CD4-positive, alpha-beta T cell treated with Interleukin-1 beta for 1 hour (primary cell): Measurements from ENCODE around the gene NRXN3.

ENCODE experiments used
- DNase-seq, 2 donors: peaks; one replicate each; pipeline ENCODE4 v3.0.0-alpha.2; 2020 to 2022

Gene NRXN3

DNA sequence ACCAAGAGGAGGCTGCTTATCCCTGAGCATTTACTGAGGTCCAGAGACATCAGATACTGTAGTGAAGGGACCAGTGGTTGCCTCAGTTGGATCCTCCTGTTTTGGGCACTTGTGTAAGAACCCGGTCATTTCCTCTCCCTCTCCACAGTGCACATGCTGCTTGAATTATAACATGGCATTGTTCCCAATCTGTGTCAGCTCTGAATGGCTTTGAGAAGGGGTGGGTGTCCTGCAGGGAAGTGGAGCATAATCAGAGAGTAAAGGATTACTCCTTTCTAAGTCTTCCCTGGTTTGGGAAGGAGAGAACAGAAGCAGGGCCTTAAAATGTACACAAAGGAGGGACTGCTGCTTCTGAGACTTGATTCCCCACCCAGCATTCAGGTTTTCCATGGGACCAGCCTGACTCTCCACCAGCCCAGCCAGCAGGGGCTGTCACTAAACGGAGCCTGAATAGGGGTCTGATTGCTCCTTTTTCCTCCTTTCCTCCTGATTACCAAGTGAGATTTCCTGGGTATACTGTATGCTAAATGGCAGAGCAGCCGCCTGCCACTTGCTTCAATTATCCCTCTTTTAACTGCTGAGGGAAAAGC, 78.4 kb downstream of the NRXN3 start:
- no peak for DNase-seq

DNA sequence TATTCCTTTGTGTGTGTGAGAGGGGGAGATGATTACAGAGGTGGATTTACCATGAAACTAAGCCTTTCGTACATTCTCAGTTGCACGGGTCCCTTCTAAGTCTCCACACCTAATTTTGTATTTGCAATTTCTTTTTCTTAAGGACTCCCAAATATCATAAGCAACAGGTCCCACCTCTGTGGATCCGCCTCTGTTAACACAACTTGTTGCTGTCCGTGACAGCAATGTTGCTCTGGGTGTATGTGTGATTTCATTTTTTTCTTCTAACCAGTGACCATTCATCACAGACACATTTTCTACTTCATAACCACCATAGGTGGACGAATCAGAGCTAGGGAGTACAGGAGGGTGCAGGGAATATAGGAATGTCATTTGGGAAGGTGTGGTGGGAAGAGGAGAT, 81.1 kb downstream of the NRXN3 start:
- no peak for DNase-seq

- no peak for DNase-seq
These were observed 83.8 kb downstream of the NRXN3 start for GRCh38 chr14:78253986-78254385.

GRCh38 chr14:78254911-78255461, 84.8 kb downstream of the NRXN3 start:
- DNase-seq, result no peak

- DNase-seq, result no peak
These were observed 89.7 kb downstream of the NRXN3 start for GRCh38 chr14:78259831-78260230.

GRCh38 chr14:78278464-78279250, 108.5 kb downstream of the NRXN3 start:
- no peak for DNase-seq

DNA sequence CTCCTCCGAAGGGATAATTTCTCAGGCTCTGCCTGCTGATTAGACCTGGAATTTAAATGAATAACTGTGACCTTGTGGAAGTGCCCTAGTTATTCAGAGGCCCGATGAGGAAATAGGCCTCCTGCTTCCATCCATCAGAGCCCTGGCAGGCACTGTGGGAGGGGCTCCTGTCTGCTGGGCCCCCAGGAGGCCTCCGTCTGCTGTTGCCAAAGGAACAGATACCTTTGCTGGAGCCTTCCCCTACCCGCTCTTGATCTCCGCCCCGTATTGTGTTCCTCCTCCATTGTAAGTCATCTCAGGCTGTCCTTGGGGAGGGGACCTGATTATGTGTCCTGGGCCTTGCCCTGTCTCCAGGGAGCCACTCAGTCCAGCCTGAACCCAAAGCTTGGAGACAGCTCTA, 112.3 kb downstream of the NRXN3 start:
- DNase-seq, result no peak

DNA sequence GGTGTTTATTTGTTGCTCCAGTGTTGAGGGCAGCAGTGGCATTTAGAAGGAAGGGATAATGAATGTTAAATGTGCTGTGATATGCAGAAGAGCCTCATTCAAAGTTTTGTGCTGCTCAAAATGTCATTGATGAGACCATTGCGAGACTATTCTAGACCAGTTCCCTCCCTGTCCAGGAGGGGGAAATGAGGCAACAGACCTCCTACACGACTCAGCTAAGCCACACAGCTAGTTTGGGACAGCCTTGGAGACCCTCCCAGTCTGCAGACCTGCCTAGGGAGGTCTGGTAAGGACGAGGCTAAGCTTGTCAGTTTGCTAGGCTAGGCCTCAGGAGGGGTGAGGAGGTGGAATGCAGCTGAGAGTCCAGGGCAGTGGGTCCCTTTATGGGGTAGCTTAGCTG, 116.0 kb downstream of the NRXN3 start:
- DNase-seq, result no peak

GRCh38 chr14:78292003-78292402, 121.8 kb downstream of the NRXN3 start:
- no peak for DNase-seq

GRCh38 chr14:78297858-78298257, 127.7 kb downstream of the NRXN3 start:
- DNase-seq, result no peak

DNA sequence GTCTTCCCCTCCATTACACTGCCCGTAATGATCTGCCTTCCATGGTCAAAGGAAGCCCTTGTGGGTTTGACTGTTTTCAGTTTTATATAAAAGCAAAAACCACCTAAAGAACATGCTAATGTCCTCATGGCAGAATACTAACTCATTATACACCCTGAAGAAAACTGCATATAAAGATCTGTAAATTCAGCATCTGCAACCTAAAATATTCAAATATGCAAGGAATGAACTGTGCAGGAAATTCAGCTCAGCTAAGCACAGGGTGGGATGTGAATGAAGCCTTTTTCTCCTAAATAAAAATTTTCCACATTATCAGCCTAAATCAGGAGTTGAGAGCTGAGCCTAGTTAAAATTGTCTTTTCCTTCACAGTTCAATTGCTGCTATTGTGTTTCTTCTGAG, 128.1 kb downstream of the NRXN3 start:
- DNase-seq, result no peak

DNA sequence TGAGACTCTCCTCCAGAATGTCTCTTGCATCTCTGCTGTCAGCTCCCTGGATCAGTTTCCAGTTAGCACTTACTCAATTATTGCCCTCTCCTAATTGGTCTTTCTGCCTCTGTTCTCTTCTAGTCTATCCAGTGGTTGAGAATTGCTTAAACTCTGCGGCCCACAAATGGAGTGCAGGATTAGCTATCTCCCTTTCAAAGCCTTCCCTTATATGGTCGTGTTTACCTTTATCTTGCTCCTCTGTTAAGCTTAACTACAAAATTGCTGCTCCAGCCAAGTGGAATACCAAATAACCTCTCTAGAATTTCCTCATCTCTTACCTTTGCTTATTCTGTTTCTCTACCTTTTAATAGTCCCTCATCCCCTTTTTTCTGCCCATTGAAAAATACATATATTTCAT, 132.7 kb downstream of the NRXN3 start:
- no peak for DNase-seq

DNA sequence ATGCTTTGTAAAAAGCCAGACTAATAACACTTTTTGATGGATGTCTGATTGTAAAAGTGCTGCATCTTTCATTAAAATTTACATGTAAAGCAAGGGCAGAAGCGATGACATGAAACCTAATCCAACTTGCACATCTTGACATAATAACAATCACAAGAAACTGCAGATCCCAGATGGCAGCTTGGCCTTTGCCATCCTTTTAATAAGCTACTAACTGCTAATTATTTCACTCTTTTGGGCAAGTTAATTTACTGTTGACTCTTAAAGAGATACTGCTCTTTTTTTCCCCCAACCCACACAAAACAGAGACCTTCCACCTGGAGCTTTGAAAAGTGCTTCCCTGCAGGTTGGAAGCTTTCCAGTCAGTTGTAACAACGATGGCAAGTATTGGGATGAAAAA, 137.5 kb downstream of the NRXN3 start:
- DNase-seq, result no peak

- no peak for DNase-seq
These were observed 137.9 kb downstream of the NRXN3 start for GRCh38 chr14:78308079-78308478.

GRCh38 chr14:78310272-78310671, 140.1 kb downstream of the NRXN3 start:
- no peak for DNase-seq

DNA sequence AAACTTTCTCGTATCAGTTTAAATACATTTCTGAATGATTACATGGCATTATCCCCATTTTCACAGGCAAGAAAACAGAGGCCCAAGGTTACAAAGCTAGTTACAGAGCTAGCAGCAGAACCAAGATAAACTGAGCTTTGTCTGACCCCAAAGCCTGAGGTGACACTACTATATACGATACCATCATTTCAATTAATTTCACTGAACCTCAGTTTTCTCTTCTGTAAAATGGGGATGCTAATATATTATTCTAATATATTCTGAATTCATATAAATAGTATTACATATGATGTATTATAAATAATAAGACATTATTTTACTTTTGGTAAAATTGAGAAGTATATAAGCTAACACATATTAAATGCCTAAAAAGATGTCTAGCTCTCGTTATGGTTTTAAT, 143.3 kb downstream of the NRXN3 start:
- no peak for DNase-seq

DNA sequence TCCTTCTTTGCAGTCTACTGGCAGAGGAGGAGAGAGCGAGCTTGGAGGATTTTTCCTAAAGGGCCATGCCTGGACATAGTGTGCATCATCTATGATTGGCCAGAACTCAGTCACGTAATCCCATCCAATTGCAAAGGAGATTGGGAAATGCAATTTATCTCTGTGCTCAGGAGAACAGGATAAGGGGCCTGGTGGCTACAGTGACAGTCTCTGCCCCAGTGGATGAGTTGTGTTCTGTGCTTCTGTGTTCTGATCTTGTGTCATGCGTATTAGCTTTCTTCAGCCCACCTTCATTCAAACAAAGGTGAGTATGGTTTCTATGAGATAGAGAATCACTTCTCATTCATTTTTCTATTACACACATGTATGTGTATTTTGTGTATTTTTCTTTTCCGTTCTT, 144.3 kb downstream of the NRXN3 start:
- no peak for DNase-seq

- no peak for DNase-seq
These were observed 145.9 kb downstream of the NRXN3 start for GRCh38 chr14:78316052-78316451.

DNA sequence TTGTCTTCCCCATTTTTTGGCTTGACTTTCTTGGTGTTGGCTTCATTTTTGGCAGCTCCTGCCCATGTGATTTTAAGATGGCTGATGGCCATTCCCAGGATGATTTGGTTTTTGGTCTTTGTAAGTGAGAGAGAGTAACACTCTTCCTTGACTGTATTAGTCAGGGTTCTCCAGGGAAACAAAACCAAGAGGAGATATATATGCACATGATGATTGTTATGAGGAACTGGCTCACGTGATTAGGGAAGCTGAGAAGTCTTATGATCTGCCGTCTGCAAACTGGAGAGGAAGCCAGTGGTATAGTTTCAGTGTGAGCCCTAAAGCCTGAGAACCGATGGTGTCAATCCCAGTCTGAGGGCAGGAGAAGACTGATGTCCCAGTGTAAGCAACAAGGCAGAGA, 146.6 kb downstream of the NRXN3 start:
- no peak for DNase-seq

DNA sequence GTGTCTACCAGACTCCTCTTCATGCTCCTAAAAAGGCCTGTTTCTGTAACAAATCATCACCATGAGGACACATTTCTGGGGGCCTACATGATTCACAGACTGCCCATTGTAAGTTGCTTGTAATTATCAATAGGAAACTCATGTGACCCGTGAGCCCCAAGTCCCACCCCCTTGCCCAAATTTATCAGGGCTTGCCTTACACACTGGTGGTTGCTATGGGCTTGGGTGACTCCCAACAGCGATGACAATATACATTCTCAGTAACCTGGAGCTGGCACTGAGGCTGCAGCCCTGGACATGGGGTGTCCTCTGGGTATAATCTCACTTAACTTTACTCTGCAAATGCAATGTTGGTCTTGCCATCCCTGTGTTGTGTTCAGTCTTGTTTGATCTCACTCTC, 149.2 kb downstream of the NRXN3 start:
- DNase-seq, result no peak

DNA sequence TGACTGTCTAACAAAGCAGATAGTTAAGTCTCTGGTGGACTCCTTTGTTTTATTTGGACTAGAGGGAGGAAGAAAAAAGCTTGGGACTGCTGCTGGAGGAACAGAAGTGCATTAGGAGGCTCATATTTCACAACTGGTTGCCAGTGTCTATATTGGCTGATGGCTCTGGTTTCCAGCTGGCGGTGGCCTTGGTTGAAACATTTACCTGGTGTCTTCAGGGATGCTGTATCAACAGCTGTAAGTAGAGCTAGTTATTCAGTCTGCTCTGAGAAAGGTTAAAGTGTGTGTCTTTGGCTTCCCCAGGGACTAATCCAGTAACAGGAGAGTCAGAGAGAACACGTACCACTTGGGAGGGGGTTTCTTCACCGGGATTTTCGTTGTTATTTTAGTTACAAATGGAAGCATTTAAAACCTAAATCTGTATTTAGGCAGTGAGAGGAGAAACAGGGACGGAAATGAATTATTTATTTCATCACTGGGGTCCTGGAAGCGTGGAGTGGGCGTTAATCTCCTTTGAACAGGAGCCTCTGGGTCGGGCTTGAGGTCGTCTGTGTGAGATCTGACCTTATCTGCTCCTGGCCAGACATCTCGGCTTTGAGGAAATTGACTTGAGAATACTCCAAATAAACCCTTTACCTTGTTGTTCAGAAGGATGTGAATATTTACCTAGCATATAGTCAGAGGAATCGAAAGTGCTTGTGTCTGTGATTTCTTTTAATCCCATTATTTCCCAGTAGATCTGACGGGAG, 149.9 kb downstream of the NRXN3 start:
- DNase-seq, result no peak

DNA sequence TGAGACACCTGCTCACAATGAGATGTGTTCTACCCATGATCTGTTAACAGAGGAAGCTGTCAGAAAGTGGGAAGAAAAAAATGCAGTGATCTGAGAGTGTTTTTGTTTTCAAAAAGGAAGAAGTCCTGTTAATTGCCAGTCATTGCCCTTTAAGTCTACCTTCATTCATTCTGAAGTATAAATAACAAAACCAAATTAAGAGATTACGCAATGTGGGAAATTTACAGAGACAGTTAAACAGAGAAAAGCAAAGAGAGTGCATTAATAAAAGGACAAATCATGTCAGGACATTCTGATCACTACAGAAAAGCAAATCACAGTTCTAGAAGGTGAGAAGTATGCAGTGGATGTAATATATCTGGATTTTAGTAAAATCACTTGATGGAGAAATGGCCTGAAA, 154.2 kb downstream of the NRXN3 start:
- no peak for DNase-seq

DNA sequence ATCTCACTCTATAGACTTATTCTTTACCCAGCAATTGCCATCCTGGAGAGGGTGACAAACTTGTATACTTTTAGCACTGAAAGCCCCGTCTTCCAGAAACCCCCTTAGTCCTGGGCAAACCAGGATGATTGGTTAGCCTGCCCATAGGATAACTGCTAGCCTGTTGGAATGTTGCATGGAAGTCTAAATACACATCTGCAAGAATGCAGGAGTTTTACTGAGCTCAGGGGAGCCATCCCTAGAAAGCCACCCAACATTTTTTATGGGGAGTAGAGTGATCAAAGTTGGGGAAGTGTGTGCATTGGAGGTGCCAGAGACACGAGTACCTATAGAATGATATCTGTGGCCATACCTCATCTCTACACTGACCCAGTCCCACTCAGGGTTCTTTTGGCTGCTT, 155.7 kb downstream of the NRXN3 start:
- DNase-seq, result no peak
